Upper lobe of left lung (tissue), 6 donors: ENCODE data around the gene AP5Z1. TPM values are rescaled to one million over a fixed set of nuclear protein-coding genes. Genes with fewer than 3 reads are reported as not detected.

Source experiments
- ATAC-seq, 2 donors: fragments of 200-7000 bp; cut with Tn5 transposase; one replicate each; pipeline ENCODE4 v1.9.1; 2022; ENCODE audit warnings: mild to moderate bottlenecking in 2 of 2, moderate library complexity in 2 of 2; ENCODE audit not compliant: low FRiP score in 2 of 2
- DNase-seq, 2 donors: peaks; one replicate each; pipeline ENCODE4 v3.0.0-alpha.2; 2019 to 2020
- H3K27ac ChIP-seq, 4 donors: fragments of 200-600 bp; sonication (generic); one replicate each; pipeline ENCODE4 v1.5.1; 2016 to 2019
- H3K27me3 ChIP-seq, 4 donors: fragments of 200-600 bp; sonication (generic); one replicate each; pipeline ENCODE4 v1.5.1; 2017 to 2019
- H3K36me3 ChIP-seq, 4 donors: fragments of 200-600 bp; sonication (generic); one replicate each; pipeline ENCODE4 v1.5.1; 2016 to 2019
- H3K4me1 ChIP-seq, 4 donors: fragments of 200-600 bp; sonication (generic); one replicate each; pipeline ENCODE4 v1.5.1; 2018 to 2019
- H3K4me3 ChIP-seq, 4 donors: fragments of 200-600 bp; sonication (generic); one replicate each; pipeline ENCODE4 v1.5.1; 2017 to 2019; ENCODE audit warnings: mild to moderate bottlenecking in 2 of 4, moderate library complexity in 1 of 4
- H3K9me3 ChIP-seq, 4 donors: fragments of 200-600 bp; sonication (generic); one replicate each; pipeline ENCODE4 v1.5.1; 2018 to 2019
- EP300 ChIP-seq, 4 donors: sonication (generic); formaldehyde crosslinking; IDR thresholded peaks; one replicate each; pipeline ENCODE4 v1.5.1; 2017; ENCODE audit warnings: antibody characterized with exemption in 4 of 4, control low read depth in 2 of 4
- POLR2A ChIP-seq, 4 donors: fragments of 450-650 bp; IDR thresholded peaks; one replicate each; pipeline ENCODE4 v1.5.1; 2016 to 2017; ENCODE audit warnings: antibody characterized with exemption in 4 of 4, mild to moderate bottlenecking in 2 of 4
- POLR2AphosphoS5 ChIP-seq, 2 donors: sonication (generic); formaldehyde crosslinking; IDR thresholded peaks; one replicate each; pipeline ENCODE4 v1.5.1; 2017; ENCODE audit warnings: antibody characterized with exemption in 2 of 2
- WGBS, 2 donors: methylation state at CpG; one replicate each; pipeline ENCODE4 v1.1.5; 2017 to 2018; 5-methylcytosine and 5-hydroxymethylcytosine counted together
- total RNA-seq, 6 donors: library from RNA; depleted of rRNA in 4 of 6; stranded (reverse); fragments of >200 nt in 4 of 6; gene quantifications; one replicate each; pipeline versions ENCODE4 v1.1.0 to v1.2.1, GENCODE V29; 2016 to 2021
- TF ChIP-seq, protein P1 (sequence below), 6 experiments: fragments of 450-650 bp in 4 of 6; fragments of 200-600 bp in 2 of 6; sonication (generic) in 2 of 6; IDR thresholded peaks; one replicate each; pipeline ENCODE4 v1.5.1; 2016 to 2019; ENCODE audit warnings: antibody characterized with exemption in 6 of 6
- donor health status: DM: no; HTN: no; CAD: no; lungs with moderate emphysema.
- donor health status: DM: no; HTN: yes; CAD: no; lungs with severe emphysema.

The AP5Z1 gene
- total RNA-seq, 6 donors from 2014 or later: 23.4 to 152 (median 52.1) TPM

DNA sequence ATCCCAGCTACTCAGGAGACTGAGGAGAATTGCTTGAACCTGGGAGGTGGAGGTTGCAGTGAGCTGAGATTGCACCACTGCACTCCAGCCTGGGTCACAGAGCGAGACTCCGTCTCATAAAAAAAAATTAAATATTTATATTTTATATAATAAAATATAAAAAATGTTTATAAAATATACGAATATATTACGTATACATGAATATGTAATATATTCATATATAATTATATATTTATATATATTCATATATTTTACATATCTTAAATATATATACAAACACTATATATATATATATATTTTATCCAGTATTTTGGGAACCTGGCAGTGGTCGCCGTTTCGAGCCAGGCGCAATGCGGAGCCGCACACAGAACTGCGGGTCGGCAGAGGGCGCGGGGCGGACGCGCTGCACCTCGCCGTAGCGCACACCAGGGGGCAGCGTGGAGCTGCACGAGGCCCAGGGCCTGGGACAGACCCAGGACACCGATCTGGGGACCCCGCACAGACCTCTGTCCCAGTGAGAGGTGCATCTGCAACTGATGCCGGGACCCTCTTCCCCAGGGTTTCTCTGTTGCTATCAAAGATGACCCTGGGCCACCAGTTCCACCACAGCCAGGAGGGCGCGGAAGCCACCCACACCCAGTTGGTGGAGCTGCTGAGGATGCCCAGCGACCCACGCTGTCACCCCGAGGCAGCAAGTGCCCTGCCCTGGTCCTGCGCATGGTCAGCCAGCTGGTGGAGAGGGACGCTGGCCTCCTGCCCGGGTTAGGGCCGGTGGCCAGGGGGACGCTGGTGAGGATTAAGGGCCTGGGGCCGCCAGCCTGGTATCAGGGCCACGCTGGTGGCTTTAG is 22.7 kb downstream of the AP5Z1 start:
- peak in 1 of 2 donors; percentile 92 for DNase-seq
- WGBS, 2 donors: 37 to 44% methylated on average over 32 to 37 of the region's 37 CpGs

DNA sequence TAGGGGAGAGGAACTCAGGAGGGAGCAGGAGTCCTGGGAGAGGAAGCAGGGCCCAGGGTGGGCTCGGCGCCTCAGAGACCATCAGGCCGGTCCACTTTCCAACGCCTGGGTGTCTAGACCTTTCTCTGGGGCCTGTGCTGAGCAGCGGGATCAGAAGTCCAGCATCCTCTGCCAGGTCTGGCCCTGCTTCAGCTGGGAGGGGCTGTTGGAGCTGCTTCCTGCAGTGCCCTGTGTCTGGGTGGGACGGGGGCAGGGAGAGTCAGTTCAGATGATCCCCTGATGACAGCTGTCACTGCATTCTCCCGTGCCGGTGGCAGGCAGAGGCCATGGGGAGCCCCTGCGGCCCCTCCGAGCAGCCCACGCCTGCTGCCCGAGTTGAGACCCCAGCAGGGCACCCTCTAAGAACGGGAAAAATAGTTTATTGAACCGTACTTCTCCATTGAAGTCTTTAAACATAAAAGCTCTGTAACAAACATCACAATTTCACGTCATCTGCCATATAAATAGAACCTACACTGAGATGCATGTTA is 23.3 kb downstream of the AP5Z1 start:
- DNase-seq (peak in 1 of 2 donors; percentile 54), ATAC-seq (peak in 1 of 2 donors; percentile 25)
- TF ChIP-seq POLR2A (IDR thresholded peaks at IDR 0.05): no peak
- no peak for TF ChIP-seq POLR2AphosphoS5 (IDR thresholded peaks at IDR 0.05)
- no peak for TF ChIP-seq EP300 (IDR thresholded peaks at IDR 0.05)
- peaks cover 0 to 10% (median 3%) of the 10 kb centered on the region in 4 donors for H3K36me3 ChIP-seq
- no peaks in the 10 kb centered on the region for H3K27me3 ChIP-seq
- H3K4me3 ChIP-seq: no peak overlapping the region
- 82 to 83% methylated on average over 9 to 15 of the region's 15 CpGs for WGBS, 2 donors
- peaks cover 0 to 7% (median 0%) of the 10 kb centered on the region in 4 donors for H3K4me1 ChIP-seq
- H3K27ac ChIP-seq: no peak overlapping the region
- H3K9me3 ChIP-seq: no peaks in the 10 kb centered on the region

More for the DNA sequence above, 22.7 kb downstream of the AP5Z1 start:
- Histone ChIP-seq H3K27me3 (no peaks in the 10 kb centered on the region), H3K4me1 (peaks cover 0 to 7% (median 2%) of the 10 kb centered on the region in 4 donors), H3K4me3 (no peak overlapping the region), H3K27ac (no peak overlapping the region), H3K36me3 (peaks cover 0 to 10% (median 3%) of the 10 kb centered on the region in 4 donors), H3K9me3 (no peaks in the 10 kb centered on the region)
- peak; percentile 82 to 89 for ATAC-seq
- TF ChIP-seq, protein P1, sequence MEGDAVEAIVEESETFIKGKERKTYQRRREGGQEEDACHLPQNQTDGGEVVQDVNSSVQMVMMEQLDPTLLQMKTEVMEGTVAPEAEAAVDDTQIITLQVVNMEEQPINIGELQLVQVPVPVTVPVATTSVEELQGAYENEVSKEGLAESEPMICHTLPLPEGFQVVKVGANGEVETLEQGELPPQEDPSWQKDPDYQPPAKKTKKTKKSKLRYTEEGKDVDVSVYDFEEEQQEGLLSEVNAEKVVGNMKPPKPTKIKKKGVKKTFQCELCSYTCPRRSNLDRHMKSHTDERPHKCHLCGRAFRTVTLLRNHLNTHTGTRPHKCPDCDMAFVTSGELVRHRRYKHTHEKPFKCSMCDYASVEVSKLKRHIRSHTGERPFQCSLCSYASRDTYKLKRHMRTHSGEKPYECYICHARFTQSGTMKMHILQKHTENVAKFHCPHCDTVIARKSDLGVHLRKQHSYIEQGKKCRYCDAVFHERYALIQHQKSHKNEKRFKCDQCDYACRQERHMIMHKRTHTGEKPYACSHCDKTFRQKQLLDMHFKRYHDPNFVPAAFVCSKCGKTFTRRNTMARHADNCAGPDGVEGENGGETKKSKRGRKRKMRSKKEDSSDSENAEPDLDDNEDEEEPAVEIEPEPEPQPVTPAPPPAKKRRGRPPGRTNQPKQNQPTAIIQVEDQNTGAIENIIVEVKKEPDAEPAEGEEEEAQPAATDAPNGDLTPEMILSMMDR (IDR thresholded peaks at IDR 0.05): peak; percentile 71 to 93 (median 86)
- no peak for TF ChIP-seq POLR2AphosphoS5 (IDR thresholded peaks at IDR 0.05)

DNA sequence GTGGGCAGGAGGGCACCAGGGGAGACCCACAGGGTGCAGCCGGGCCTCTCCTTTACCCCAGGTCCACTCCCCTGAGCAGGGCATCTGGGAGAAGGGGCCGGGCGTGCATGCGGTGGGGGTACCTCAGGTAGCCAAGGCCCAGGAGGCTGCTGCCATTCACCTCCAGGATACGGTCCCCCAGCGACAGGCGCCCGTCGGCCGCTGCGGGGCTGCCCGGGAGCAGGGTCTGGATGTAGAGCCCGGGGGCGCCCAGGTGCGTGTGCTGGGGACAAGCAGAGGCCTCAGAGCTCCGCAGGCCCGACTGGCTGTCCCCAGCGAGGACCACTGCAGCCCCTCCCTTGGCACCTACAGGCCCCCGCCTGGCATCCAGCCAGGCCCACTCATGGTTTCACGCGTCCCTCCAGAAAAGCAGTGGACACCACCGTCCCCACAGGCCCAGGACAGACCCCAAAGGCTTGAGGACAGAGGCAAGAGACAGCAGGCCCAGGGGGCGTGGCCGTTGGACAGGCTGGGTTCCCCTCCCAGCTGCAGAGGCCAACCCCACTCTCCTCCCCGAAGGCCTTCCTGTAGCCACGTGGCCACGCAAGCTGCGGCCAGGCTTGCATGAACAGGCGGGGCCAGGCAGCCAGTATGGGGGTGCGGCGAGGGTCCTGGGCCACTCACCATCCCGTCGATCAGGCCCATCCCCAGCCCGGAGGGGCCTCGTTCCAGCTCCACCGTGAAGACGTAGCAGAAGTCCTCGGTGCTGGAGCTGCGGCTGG is 24.3 kb downstream of the AP5Z1 start:
- no peak overlapping the region for H3K4me3 ChIP-seq
- WGBS, 2 donors: 86 to 89% methylated on average over 7 to 32 of the region's 39 CpGs
- peak in 1 of 2 donors; percentile 84 for DNase-seq
- H3K36me3 ChIP-seq: peaks cover 0 to 7% (median 3%) of the 10 kb centered on the region in 4 donors
- peaks cover 0 to 7% (median 0%) of the 10 kb centered on the region in 4 donors for H3K4me1 ChIP-seq
- TF ChIP-seq, protein P1 (IDR thresholded peaks at IDR 0.05): no peak
- no peaks in the 10 kb centered on the region for H3K27me3 ChIP-seq
- no peak overlapping the region for H3K27ac ChIP-seq
- peak; percentile 5 to 56 for ATAC-seq
- no peaks in the 10 kb centered on the region for H3K9me3 ChIP-seq

DNA sequence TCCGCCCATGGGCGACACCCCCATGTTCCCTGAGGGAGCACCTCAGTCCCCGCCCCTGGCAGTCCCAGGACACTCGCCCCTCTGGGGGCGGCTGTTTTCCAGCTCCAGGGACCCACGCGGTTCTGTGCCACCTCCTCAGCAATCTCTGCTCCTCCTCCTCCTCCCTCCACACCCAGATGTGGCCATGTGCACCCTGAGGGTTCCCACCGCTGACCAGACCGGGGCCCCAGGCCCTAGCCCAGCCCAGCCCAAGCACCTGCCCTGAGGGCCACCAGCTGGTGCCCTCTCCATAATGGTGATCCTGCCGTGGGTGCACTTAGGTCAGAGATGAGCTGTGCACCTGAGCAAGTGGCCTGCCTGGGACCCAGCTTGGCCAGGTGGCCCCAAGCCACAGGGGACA is 25.1 kb downstream of the AP5Z1 start:
- Histone ChIP-seq H3K4me1 (peaks cover 0 to 7% (median 0%) of the 10 kb centered on the region in 4 donors), H3K36me3 (peaks cover 0 to 7% (median 1%) of the 10 kb centered on the region in 4 donors), H3K9me3 (no peaks in the 10 kb centered on the region), H3K27ac (no peak overlapping the region), H3K27me3 (no peaks in the 10 kb centered on the region), H3K4me3 (no peak overlapping the region)
- DNase-seq (peak in 1 of 2 donors; percentile 60), ATAC-seq (peak in 1 of 2 donors; percentile 13)
- TF ChIP-seq EP300 (IDR thresholded peaks at IDR 0.05): no peak
- TF ChIP-seq POLR2AphosphoS5 (IDR thresholded peaks at IDR 0.05): no peak
- TF ChIP-seq, protein P1 (IDR thresholded peaks at IDR 0.05): no peak
- 82 to 90% methylated on average over 6 to 10 of the region's 10 CpGs for WGBS, 2 donors
